Middle frontal gyrus (tissue), 1 donor: Measurements from ENCODE around the gene DNAH8.

Source experiments
- DNase-seq: peaks from one replicate; pipeline ENCODE4 v3.0.0-alpha.2; 2015; ENCODE audit warnings: low spot score; ENCODE audit errors: extremely low spot score

Gene DNAH8

GRCh38 chr6:38702558-38703397, 12.3 kb upstream of the DNAH8 start, which contains the start of gene GLO1:
GLO1 (minus strand) TSS chr6:38703145; CDS start chr6:38703054, 91 bp downstream.
- peak; percentile 98 for DNase-seq

GRCh38 chr6:38703949-38704590, 11.0 kb upstream of the DNAH8 start:
- DNase-seq: no peak

- DNase-seq: no peak
Measured at GRCh38 chr6:38705924-38706323, 9.2 kb upstream of the DNAH8 start.

GRCh38 chr6:38708496-38708895, 6.6 kb upstream of the DNAH8 start:
- DNase-seq: no peak

GRCh38 chr6:38713812-38714211, 1.3 kb upstream of the DNAH8 start:
- no peak for DNase-seq

GRCh38 chr6:38714239-38715015, 684 bp upstream of the DNAH8 start:
- DNase-seq: no peak

- no peak for DNase-seq
Measured at GRCh38 chr6:38716825-38717224, 1.7 kb downstream of the DNAH8 start.

- DNase-seq: no peak
Measured at GRCh38 chr6:38719358-38719757, 4.2 kb downstream of the DNAH8 start.

GRCh38 chr6:38720295-38720694, 5.2 kb downstream of the DNAH8 start:
- no peak for DNase-seq

GRCh38 chr6:38722038-38722437, 6.9 kb downstream of the DNAH8 start:
- DNase-seq: no peak

GRCh38 chr6:38722727-38723334, 7.7 kb downstream of the DNAH8 start:
- DNase-seq: no peak

- DNase-seq: no peak
Measured at GRCh38 chr6:38723783-38724182, 8.7 kb downstream of the DNAH8 start.

GRCh38 chr6:38724343-38724742, 9.2 kb downstream of the DNAH8 start:
- no peak for DNase-seq

GRCh38 chr6:38725414-38726183, 10.5 kb downstream of the DNAH8 start:
- no peak for DNase-seq

GRCh38 chr6:38728203-38728602, 13.1 kb downstream of the DNAH8 start:
- no peak for DNase-seq

GRCh38 chr6:38730140-38730862, 15.2 kb downstream of the DNAH8 start:
- no peak for DNase-seq

- no peak for DNase-seq
Measured at GRCh38 chr6:38736951-38737350, 21.8 kb downstream of the DNAH8 start.

- DNase-seq: no peak
Measured at GRCh38 chr6:38738261-38738660, 23.1 kb downstream of the DNAH8 start.

- DNase-seq: no peak
Measured at GRCh38 chr6:38739532-38739931, 24.4 kb downstream of the DNAH8 start.

GRCh38 chr6:38749473-38749872, 34.4 kb downstream of the DNAH8 start:
- no peak for DNase-seq
